ENCODE data around the gene SLC25A26. TPM values are rescaled to one million over a fixed set of nuclear protein-coding genes. Genes with fewer than 3 reads are reported as not detected.

Gene SLC25A26
- polyA plus RNA-seq, 1 experiment = 16.4 TPM

GRCh38 chr3:66355394-66355793 lies 134.6 kb downstream of the SLC25A26 start:
- CTCF ChIA-PET = interaction anchor here (1.0 to 2.9 kb wide), 2 partner anchors 17 to 52 kb away, joined by 4 to 9 read pairs; no protein-coding TSS in a partner anchor
- Histone ChIP-seq H3K27me3 (ENCODE audit: control insufficient read depth, insufficient read depth, low read length) (no peaks in the 10 kb centered on the region), H3K27ac (ENCODE audit: low read depth, low read length) (no peak overlapping the region), H3K4me3 (ENCODE audit: low read depth, low read length) (no peak overlapping the region), H3K9me3 (ENCODE audit: control insufficient read depth, insufficient read depth, low read length) (no peaks in the 10 kb centered on the region; the same call in 1 of the 2 replicates)
- no peak for TF ChIP-seq CTCF (IDR thresholded peaks at IDR 0.05; ENCODE audit: low read depth, low read length)
- POLR2A ChIA-PET = no interaction called here
- no peak for DNase-seq (ENCODE audit: low read depth, low spot score)

GRCh38 chr3:66355997-66356396 lies 135.2 kb downstream of the SLC25A26 start:
- DNase-seq (ENCODE audit: low read depth, low spot score) = no peak
- Histone ChIP-seq H3K4me3 (ENCODE audit: low read depth, low read length) (no peak overlapping the region), H3K9me3 (ENCODE audit: control insufficient read depth, insufficient read depth, low read length) (no peaks in the 10 kb centered on the region; the same call in 1 of the 2 replicates), H3K27me3 (ENCODE audit: control insufficient read depth, insufficient read depth, low read length) (no peaks in the 10 kb centered on the region), H3K27ac (ENCODE audit: low read depth, low read length) (no peak overlapping the region)
- CTCF ChIA-PET = interaction anchor here (1.0 to 2.9 kb wide), 4 partner anchors 16 to 77 kb away, joined by 3 to 9 read pairs (median 4); no protein-coding TSS in a partner anchor
- TF ChIP-seq CTCF (IDR thresholded peaks at IDR 0.05; ENCODE audit: low read depth, low read length) = no peak
- POLR2A ChIA-PET = no interaction called here

GRCh38 chr3:66361356-66361755 lies 140.6 kb downstream of the SLC25A26 start:
- H3K27me3 ChIP-seq (ENCODE audit: control insufficient read depth, insufficient read depth, low read length) = no peaks in the 10 kb centered on the region
- no peak overlapping the region for H3K27ac ChIP-seq (ENCODE audit: low read depth, low read length)
- H3K9me3 ChIP-seq (ENCODE audit: control insufficient read depth, insufficient read depth, low read length) = no peaks in the 10 kb centered on the region
- H3K4me3 ChIP-seq (ENCODE audit: low read depth, low read length) = no peak overlapping the region
- CTCF ChIA-PET = no interaction called here
- no peak for DNase-seq (ENCODE audit: low read depth, low spot score)
- POLR2A ChIA-PET = no interaction called here
- TF ChIP-seq CTCF (IDR thresholded peaks at IDR 0.05; ENCODE audit: low read depth, low read length) = no peak

DNA sequence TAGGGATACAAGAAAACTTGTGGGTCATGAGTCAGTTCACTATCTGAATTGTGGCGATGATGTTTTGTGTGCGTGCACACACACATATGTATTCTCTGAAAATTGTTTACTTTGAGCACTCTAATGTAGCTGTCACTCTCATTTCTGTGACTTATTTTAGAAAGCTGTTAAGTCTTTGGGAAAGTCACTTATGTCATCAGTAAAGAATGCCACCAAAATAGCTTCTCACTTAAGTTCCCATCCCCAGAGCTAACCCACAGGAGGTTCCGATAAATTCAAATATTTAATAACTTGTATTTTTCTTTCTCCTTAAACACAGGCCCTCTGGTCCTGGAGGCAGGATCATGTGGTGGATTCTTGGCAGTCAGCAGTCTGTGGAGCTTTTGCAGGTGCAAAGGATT lies 141.7 kb downstream of the SLC25A26 start:
- POLR2A ChIA-PET = interaction anchor here (0.6 kb wide), 1 partner anchor 11 kb away, joined by 4 read pairs; no protein-coding TSS in a partner anchor
- peak overlapping the region; percentile 33 for H3K27ac ChIP-seq (ENCODE audit: low read depth, low read length)
- CTCF ChIA-PET = interaction anchor here (1.1 to 1.3 kb wide), 2 partner anchors 15 to 86 kb away, joined by 3 read pairs; no protein-coding TSS in a partner anchor

More for the DNA sequence above, 141.7 kb downstream of the SLC25A26 start:
- Histone ChIP-seq H3K9me3 (ENCODE audit: control insufficient read depth, insufficient read depth, low read length) (no peaks in the 10 kb centered on the region), H3K27me3 (ENCODE audit: control insufficient read depth, insufficient read depth, low read length) (no peaks in the 10 kb centered on the region), H3K4me3 (ENCODE audit: low read depth, low read length) (no peak overlapping the region)
- peak; percentile 58 for DNase-seq (ENCODE audit: low read depth, low spot score)
- no peak for TF ChIP-seq CTCF (IDR thresholded peaks at IDR 0.05; ENCODE audit: low read depth, low read length)
